Measurements from ENCODE around the gene GPR3. TPM values are rescaled to one million over a fixed set of nuclear protein-coding genes. Genes with fewer than 3 reads are reported as not detected.

Gene GPR3
- total and polyA plus RNA-seq, 10 of the 15 experiments (the other 5 are each of a cell fraction or from before 2014, with no cell fraction given), result 0.33 to 1.4 (median 0.63) TPM; not detected in 3

- BruUV-seq (replicated peaks), result no TSS peak
- SMC1A ChIA-PET (ENCODE audit: uncharacterized antibody, unreplicated experiment), result interaction anchor here (1.3 to 2.0 kb wide), 4 partner anchors 9 to 36 kb away, joined by 3 to 5 read pairs (median 4); no protein-coding TSS in a partner anchor
- in situ Hi-C loops (cut with MboI) (no loop called here), intact Hi-C loops (cut with micrococcal nuclease; ENCODE audit: unreplicated experiment) (no loop called here)
- no peak overlapping the region for H3K4me3 ChIP-seq
- no peaks in the 10 kb centered on the region for H3K9me3 ChIP-seq (replicated peaks; ENCODE audit: control insufficient read depth, insufficient read depth, low read length)
- ATAC-seq, result no peak
- DNase-seq (ENCODE audit: low read depth, low spot score), result no peak
- TF ChIP-seq ATF7 (IDR thresholded peaks at IDR 0.05; ENCODE audit: low read depth), result no peak
- no peak for TF ChIP-seq ASH2L (IDR thresholded peaks at IDR 0.05; ENCODE audit: borderline replicate concordance, low read depth)
- no peak for TF ChIP-seq ATF3 (IDR thresholded peaks at IDR 0.05; ENCODE audit: borderline replicate concordance, extremely low read depth, low read depth, low read length)
- TF ChIP-seq MXI1 (IDR thresholded peaks at IDR 0.05; ENCODE audit: low read depth, low read length), result no peak
- TF ChIP-seq SKIL (IDR thresholded peaks at IDR 0.05; ENCODE audit: low read depth, poor library complexity, severe bottlenecking), result no peak
- TF ChIP-seq RCOR1 (conservative IDR thresholded peaks at IDR 0.05; ENCODE audit: low read depth, low read length), result no peak
- TF ChIP-seq EED (IDR thresholded peaks at IDR 0.05; ENCODE audit: low read depth), result no peak
- TF ChIP-seq KAT2A (conservative IDR thresholded peaks at IDR 0.05; ENCODE audit: control insufficient read depth, low read depth, low read length), result no peak
- no peak for TF ChIP-seq FOS (IDR thresholded peaks at IDR 0.05; ENCODE audit: borderline replicate concordance, extremely low read depth, insufficient read length)
- TF ChIP-seq MEF2B (IDR thresholded peaks at IDR 0.05; ENCODE audit: partially characterized antibody, poor library complexity, severe bottlenecking), result no peak
- no peak for TF ChIP-seq CBX3 (IDR thresholded peaks at IDR 0.05; ENCODE audit: borderline replicate concordance, low read depth)
- POLR2A ChIA-PET, result no interaction called here
- no peaks in the 10 kb centered on the region for H3K79me2 ChIP-seq (ENCODE audit: control insufficient read depth, insufficient read depth, low read length)
- no peak for FAIRE-seq
- H3K4me1 ChIP-seq (ENCODE audit: control insufficient read depth, insufficient read depth, low read length), result peaks cover 13% of the 10 kb centered on the region
- H3K9ac ChIP-seq (ENCODE audit: control insufficient read depth, insufficient read depth, low read length), result no peak overlapping the region
- H3K27ac ChIP-seq (ENCODE audit: control insufficient read depth, insufficient read depth), result no peak overlapping the region
- CTCF ChIA-PET, result interaction anchor here (0.7 to 8.7 kb wide), 7 partner anchors 11 to 57 kb away, joined by 3 to 126 read pairs (median 14); partner anchors contain the start of genes GPR3, MAP3K6 and SYTL1
- no peaks in the 10 kb centered on the region; a peak in 1 of 4 replicates for H3K27me3 ChIP-seq (replicated peaks in 1 of 2; ENCODE audit: control insufficient read depth in 2 of 2, insufficient read depth in 2 of 2, low read length in 1 of 2)
- no peak overlapping the region for H2AFZ ChIP-seq (ENCODE audit: control insufficient read depth, low read depth, low read length)
- RAD21 ChIA-PET (ENCODE audit: unreplicated experiment), result interaction anchor here (1.1 to 3.1 kb wide), 4 partner anchors 32 to 256 kb away, joined by 3 to 16 read pairs (median 6); partner anchors contain the start of gene GPR3
- H3K36me3 ChIP-seq (ENCODE audit: control insufficient read depth in 2 of 2, insufficient read depth in 2 of 2, low read length in 1 of 2), result no peaks in the 10 kb centered on the region
- H3K4me2 ChIP-seq (ENCODE audit: control insufficient read depth, insufficient read depth), result no peak overlapping the region
- no peaks in the 10 kb centered on the region for H4K20me1 ChIP-seq (ENCODE audit: control insufficient read depth, insufficient read depth)
- WGBS (ENCODE audit: insufficient coverage, insufficient replicate concordance, low lambda C conversion rate, missing lambda C conversion rate), result 58% methylated on average over 5 of the region's 5 CpGs
These were observed 36.7 kb upstream of the GPR3 start for GRCh38 chr1:27355683-27356082.
